HG03457 (cell line): ENCODE results near the gene PITPNM1.
"Not testable (repeated sequence)": the region's sequence is repeated elsewhere in the genome, so short reads cannot be mapped to it uniquely, and the experiment has no call there.

Source experiments
- ATAC-seq: cut with Tn5 transposase; IDR thresholded peaks from one replicate; pipeline ENCODE4 v1.9.1; 2021; ENCODE audit warnings: moderate number of reproducible peaks; ENCODE audit not compliant: unreplicated experiment

PITPNM1 gene

DNA sequence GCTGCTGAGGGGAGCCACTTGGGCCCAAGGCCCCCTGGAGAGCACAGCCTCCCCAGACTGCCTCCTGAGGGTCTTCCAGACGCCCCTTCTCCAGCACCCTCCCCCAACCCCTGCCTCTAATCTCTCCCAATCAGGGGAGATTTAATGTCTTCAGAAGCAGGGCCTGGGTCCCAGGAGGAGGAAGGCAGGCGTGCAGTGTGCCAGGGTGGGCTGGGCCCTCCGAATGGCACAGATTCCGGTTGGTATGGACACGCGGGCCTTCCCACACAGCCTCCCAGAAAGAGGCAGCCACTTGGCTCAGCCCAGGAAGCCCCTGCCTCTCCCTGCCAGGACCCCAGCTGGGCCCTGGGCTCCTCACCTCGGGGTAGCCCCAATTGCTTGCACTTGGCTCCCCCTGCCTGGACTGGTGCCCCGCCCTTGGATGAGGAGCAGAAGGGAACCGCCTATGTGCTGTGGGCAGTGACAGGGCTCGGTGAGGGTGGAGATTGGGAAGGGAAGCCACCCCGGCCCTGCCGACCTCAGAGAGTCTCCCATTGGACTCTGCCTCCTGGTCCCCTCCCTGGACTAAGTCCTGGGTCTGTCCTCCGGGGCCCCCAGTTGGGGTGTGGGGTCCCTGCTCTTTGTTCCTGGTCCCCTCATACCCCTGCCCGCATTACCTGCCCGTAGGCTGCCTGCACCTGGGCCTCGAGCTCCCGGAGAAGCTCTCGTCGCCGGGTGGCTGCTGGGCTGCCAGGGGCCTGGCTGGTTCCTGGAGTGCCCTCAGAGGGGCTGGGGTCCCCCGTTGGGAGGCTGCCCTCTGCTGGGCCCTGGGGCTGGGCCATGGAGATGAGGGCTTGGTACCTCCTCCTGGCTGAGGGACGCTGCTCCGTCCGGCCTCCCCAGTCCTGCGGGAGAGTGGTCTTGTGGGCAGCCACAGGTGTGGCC lies 18.7 kb upstream of the PITPNM1 start:
- no peak for ATAC-seq

DNA sequence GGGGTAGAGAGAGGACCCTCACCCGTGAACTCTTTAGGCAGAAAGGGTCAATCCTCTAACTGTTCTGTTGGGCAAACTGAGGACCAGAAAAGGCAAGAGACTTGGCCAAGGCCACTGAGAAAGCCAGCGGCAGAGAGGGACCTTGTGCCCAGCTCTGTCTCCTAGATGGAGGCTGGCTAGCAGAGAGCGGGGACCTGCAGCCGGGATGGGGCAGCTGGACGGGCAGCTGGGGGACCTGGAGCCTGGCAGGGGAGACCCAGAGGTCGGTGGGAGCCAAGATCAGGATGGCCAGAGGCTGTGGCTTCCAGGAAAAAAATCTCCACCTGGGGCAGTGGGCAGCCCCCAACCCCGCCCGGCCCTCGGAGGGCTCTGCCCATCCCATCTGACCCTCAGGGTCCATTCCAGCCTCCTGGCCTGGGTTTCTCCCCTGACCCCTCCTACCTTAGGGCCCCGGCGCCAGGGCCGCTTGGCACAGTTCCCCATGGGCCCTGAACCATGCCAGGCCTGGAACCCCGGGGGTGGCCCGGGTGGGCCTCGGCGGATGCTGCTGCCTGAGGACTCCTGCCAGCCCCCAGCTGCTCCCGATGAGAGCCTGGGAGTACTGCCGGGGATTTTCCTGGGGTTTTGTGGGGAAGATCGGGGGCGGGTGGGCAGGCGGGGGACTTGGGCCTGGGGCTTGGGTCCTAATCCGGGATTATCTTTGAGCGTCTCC lies 17.8 kb upstream of the PITPNM1 start, which contains the start of gene CABP2:
CABP2 (minus strand) TSS at position 603 of the 712 bp plus-strand sequence; CDS start at position 483, 120 bp downstream.
- ATAC-seq, result no peak

DNA sequence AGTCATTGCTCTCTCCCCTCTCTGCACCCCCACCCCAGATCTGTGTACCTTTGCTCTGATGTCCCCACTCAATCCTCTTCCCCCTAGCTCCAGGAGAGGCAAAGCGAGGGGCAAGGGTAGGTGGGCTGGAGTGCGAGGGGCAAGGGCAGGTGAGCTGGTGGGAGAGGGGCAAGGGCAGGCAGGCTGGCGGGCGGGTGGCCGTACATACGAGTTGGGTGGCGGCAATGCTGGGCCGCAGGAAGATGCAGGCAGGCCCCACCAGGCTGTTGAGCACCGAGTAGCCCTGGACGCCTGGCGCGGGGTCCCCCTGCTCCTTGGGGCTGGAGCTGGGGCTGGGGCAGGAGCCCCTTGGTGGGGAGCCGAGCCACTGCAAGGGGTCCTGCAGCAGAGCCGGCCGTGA lies 17.2 kb upstream of the PITPNM1 start:
- no peak for ATAC-seq

DNA sequence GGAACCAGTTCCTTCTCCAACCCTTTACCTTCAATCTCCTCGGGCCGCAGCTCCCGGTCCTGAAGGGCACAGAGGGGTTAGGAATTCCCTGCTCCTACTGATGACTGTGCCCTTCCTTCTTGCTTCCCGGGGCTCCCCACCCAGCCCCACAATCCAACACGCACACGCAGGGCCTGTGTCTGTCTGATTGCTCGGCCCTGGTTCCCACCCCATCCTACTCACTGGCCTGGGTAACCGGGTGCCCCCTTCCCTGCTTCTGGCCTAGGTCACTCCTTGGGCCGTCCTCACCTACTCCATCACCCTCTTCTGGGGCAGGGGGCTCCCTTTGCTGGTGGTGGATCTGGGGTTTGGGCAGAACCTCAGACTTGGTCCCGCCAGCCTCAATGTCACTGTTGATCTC lies 16.8 kb upstream of the PITPNM1 start:
- no peak for ATAC-seq

DNA sequence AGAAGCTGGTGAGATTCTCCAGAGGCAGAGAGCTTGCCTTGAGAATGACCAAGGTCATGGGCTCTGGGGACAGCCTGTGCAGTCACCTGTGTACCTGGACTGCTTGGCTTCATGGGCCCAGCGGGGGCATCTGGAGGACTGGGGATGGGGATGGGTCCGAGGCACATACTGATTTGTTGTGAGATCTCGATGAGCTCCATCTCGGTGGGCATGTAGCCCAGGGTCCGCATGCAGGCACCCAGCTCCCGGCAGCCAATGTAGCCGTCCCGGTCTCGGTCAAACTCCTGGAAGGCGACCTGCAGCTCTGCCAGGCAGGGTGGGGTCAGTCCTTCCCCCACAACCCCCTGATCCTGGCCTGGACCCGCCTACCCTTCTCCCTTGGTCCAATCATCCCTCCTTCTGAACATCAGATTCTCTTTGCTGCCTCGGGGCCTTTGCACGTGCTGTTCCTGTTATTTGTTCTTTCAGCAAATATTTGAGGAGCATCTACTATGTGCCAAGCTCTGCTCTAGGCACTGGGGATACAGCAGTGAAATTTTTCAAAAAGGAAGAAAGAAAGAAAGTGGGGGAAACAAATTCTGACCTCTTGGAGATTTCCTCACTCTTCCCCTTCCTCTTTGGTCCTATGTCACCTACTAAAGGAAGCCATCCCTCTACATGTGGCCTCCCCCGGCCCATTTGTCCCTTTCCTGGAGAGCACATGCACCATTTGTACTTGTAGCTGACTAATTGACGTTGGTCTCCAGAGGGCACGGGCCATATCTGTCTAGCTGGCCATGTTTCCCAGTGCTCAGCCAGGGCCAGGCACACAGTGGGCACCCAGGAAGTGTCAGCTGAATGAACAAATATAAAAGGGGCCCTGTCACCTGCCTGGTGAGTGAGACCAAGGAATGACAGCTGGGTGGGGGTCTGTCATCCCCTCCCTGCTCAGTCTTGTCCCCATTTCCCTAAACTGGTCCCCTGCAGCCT lies 16.0 kb upstream of the PITPNM1 start:
- no peak for ATAC-seq

DNA sequence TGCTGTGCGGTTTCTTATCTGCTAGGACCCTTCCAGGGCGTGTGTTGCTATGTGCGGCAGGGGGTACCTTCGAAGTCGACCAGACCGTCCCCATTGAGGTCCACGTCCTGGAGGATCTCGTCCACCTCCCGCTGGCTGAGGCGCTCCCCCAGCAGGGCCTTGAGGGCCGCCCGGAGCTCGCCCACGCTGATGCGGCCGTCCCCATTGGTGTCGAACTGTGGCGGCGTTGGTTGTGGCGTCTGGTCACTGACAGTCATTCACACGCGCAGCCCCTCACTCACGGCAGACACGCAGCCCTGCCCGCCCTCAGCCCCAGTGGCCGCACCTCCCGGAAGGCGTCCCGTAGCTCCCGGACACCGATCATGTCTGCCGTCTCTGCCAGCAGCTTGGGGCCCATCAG lies 14.6 kb upstream of the PITPNM1 start:
- ATAC-seq, result no peak

DNA sequence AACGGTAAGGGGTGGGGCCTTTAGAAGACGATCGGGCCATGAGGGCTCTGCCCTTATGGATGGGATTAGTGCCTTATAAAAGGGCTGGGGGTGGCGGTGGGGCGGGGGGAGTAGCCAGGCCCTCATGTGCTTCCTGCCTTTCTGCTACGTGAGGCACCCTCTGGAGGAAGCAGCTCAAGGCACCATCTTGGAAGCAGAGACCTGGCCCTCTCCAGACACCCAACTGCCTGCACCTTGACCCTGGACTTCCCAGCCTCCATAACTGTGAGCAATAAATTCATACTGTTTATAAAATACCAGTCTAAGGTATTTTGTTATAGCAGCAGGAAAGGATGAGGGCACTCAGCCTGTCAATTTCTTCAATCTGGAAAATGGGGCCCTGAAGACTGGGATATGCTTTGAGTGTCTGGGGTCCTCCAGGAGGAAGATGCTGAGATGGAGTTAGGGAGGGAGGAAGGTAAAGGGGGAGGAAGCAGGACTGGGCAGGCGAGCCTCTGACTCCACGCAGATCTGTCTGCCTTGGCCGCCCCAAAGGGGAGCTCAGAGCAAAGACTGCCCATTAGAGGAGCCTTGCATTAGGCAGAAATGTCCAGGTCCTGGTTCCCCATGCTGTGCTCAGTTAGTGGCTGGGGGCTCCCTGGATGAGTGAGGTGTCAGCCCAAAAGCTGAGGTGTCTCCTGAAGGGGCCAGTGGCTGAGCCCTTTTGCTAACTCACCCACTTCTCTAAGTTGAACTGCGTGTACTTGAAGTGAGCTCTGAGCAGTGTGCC lies 12.8 kb upstream of the PITPNM1 start:
- ATAC-seq, result no peak

DNA sequence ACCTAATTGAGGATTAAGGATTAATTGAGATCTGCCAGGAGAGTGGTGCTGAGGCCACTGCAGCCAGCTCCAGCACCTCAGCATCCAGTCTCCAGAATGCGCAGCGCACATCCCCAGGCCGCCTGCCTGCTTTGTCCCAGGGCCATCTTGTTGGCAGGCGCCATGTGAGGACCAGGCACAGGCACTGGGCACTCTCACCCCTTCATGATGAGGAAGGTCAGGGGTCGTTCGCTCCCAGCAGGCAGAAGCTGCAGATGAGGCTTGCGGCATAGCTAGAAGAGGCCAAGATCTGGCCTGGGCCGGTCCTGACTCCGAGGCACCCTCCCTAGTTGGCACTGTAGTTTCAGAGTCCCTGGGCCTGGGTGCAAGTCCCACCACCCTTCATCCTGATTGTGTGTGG lies 11.6 kb upstream of the PITPNM1 start:
- ATAC-seq, result no peak

DNA sequence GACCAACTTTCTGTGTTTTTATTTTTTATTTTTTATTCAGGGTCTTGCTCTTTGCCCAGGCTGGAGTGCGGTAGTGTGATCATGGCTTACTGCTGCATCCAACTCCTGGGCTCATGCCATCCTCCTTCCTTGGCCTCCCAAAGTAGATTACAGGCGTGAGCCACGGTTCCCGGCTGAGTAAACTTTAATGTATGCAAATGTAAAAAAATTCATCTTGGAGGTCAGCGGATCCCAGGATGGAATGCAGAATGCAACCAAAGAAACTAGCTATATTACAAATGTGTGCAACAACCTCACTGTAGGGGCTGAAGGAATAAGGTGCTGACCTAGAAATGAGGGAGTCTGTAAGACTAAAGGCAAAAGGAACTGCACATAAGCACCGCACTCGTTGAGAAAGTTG lies 9.0 kb upstream of the PITPNM1 start:
- ATAC-seq, result no peak

DNA sequence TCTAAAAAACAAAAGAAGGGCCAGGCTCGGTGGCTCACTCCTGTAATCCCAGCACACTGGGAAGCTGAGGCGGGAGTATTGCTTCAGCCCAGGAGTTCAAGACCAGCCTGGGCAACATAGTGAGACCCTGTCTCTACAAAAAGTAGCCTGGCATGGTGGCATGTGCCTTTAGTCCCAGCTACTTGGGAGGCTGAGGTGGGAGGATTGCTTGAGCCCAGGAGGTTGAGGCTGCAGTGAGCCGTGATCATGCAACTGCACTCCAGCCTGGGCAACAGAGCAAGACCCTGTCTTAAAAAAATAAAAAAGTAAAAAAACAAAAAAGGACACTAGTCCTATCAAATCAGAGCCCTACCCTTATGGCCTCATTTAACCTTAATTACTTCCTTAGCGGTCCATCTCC lies 6.4 kb upstream of the PITPNM1 start:
- not testable (repeated sequence) for ATAC-seq

DNA sequence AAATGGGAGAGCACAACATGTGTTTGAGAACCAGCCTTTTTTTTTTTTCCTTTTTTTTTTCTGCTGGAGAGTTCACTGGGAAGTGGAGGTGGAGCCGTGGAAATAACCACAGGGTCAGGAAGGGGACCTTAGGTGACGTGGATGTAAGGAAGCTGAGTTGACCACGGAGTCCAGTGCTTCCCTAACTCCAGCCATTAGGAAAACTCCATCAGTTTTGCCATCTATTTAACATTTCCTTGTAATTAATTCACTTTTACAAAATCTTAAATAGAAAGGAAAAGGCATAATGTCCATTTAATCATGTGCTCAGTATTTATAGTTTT lies 4.8 kb upstream of the PITPNM1 start:
- no peak for ATAC-seq

DNA sequence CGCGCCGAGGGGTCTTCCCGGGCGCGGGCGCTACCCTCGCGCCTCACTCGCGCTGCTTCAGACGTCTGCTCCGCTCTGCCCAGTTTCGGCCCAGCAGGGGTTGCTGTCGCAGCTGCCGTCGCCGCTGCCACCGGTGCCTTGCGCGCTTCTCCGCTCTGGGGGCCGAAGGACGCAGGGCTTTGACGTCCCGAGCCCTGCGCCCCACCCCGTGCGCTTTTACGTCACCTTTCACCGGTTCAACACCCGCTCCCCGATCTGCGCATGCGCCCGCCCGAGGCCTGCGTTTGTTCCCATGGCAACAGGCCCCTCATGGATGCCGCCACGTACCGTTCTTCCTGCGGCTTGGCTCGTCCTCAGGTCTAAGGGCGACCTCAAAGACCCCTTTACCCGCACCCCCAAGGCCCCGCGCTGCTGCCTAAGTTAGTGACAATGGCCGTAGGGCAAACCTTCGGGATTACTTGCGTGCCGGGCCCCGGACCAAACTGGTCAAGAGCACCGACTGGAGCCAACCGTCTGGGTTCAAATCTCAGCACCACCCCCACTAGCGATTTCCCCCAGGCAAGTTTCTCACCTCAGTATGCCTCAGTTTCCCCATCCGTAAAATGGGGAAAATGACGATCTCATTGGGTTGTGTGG lies 3.4 kb upstream of the PITPNM1 start:
- ATAC-seq, result peak; percentile 31

DNA sequence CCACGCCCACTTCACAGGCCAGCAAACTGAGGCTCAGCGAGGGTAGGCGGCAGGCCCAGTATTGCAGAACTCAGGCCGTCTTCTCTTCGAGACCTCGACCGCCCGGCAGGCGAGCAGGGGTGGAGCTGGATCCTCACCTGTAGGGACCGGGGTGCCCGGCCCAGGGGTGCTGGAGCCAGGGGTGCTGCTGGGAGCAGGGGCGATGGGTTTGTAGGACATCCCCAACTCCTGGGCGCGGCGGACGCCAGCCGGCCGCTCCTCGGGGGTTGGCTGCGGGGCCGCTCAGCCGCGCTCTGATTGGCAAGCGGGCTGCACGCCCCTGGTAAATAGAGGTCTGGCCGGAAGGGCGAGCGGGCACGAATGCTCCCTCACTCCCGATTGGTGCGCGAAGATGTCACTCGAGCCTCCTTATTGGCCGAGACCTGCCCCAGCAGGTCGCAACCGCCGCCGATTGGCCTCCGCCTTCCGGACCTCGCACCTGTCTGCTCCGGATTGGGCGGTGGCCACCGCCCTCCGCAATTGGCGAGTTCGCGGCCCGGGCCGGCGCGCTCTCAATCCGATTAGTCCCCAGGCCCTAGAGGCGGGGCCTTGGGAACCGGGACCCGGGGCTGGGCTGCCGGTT lies 2.8 kb upstream of the PITPNM1 start, which contains the start of gene CDK2AP2:
CDK2AP2 (minus strand) TSS at position 299 of the 622 bp plus-strand sequence; CDS start at position 219, 80 bp downstream.
- ATAC-seq, result peak; percentile 58

DNA sequence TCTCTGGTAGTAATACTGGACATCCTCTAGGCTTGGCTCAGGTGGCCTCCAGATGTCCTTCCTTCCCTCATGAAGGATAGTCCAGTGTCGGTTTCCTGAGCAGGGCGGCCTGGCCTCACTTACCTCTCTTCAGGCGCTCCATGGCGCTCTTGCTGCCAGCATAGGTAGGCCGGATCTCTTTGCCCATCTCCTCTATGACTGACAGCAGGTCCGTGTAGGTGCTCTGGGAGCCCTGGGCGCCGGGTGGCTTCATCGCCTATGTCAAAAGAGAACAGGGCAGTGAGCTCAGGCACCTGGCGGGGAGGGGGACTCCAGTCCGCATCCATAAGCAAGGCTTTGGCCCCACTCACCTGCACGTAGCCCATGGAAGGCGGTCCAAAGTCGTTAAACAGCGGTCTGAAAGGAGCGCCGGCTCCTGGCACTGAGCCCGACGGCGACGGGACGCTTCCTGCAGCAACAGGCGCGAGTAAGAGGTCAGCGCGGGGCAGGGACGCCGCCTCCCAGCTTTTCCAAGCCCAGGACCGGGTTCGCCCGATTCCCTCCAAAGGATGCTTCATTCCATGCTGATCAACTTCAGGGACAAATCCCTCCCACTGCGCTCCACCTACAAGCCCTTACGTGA lies 2.2 kb upstream of the PITPNM1 start:
- no peak for ATAC-seq

DNA sequence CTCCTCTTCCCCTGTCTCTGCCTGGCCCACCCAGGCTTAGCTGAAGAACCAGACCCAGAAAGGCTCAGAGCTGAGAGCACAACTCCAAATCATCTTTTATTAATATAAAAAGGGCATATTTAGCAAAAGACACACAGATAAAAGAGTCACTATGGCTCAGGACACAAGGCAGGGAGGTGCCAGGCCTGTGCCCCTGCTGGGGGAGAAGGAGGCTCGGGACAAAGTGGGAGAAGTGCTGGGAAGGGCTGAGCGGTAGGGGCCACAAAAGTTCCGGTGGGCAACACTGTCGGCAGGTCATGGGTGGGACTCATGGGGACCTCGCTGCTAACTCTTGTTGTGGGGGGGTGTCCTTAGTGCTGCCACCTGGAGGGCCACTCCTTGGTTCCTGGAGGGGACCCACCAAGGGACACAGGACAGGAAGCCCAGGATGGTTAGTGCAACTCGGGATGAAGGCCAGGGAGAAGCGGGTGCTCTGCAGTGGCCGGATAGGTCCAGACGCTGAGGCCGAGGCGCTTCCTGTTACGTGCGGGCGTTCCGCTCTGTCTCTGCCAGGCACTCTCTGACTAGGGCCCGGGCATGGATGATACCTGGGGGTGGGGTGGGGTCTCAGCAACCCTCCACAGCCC lies 1.4 kb upstream of the PITPNM1 start:
- no peak for ATAC-seq

DNA sequence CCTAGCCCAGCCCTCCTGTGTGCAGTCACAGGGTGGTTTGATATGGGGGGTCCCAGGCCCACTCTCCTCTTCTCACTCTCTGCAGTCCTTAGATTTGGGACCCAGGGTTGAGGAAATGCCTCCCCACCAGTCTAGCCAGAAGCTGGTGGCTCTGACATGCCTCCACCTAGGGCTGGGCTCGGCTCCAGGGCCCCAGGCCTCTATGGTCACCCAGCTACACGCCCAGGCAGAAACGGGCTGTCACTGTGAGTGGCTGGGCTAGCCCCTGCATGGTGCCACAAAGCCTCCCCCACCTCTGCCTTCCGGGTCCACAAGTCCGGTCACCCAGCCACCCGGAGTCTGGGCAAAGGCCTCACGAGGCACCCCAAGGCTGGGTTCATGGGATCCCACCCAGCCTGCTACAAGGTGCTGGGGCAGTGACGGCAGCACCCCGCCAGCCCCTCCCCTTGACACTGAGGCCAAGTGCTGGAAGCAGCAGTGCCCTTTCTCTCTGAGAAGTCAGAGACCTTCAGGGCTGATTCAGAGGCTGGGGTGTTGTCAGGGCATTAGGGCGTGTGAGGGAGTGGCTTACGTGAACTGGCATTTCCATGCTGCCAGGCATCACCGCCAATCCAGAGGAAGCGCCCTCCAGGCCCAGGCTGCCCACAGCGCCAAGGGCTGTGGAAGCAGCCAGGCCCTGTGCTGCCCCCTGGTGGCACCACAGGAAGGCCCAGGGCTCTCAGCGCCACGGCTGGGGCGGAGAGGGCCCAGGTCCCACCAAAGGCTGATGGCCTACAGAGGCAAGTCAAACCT lies 638 bp upstream of the PITPNM1 start:
- ATAC-seq, result no peak
